Mucosa of stomach (tissue), 1 donor: Measurements from ENCODE around the gene GUCA1A.

ENCODE experiments used
- H3K27me3 ChIP-seq: one replicate; pipeline ENCODE4 v1.7.0; 2013; ENCODE audit warnings: mild to moderate bottlenecking, low read length; ENCODE audit not compliant: control insufficient read depth, insufficient read depth
- H3K36me3 ChIP-seq: one replicate; pipeline ENCODE4 v1.7.0; 2013; ENCODE audit warnings: low read length; ENCODE audit not compliant: control insufficient read depth, insufficient read depth
- H3K4me1 ChIP-seq: one replicate; pipeline ENCODE4 v1.7.0; 2013; ENCODE audit warnings: mild to moderate bottlenecking, low read length; ENCODE audit not compliant: control insufficient read depth, insufficient read depth
- H3K4me3 ChIP-seq: one replicate; pipeline ENCODE4 v1.7.0; 2013; ENCODE audit warnings: low read length
- H3K9ac ChIP-seq: one replicate; pipeline ENCODE4 v1.7.0; 2013; ENCODE audit warnings: mild to moderate bottlenecking, low read length, moderate library complexity
- H3K9me3 ChIP-seq: one replicate; pipeline ENCODE4 v1.7.0; 2013; ENCODE audit warnings: mild to moderate bottlenecking, low read length, moderate library complexity; ENCODE audit not compliant: control insufficient read depth
- donor health status: Pancreatic carcinoma.

GUCA1A gene

GRCh38 chr6:42136508-42137193 is 36.5 kb upstream of the GUCA1A start:
- Histone ChIP-seq H3K27me3 (no peaks in the 10 kb centered on the region), H3K9ac (peak overlapping the region; percentile 86), H3K9me3 (no peaks in the 10 kb centered on the region), H3K4me3 (peak overlapping the region; percentile 19), H3K36me3 (peaks cover 13% of the 10 kb centered on the region), H3K4me1 (peaks cover 76% of the 10 kb centered on the region)

DNA sequence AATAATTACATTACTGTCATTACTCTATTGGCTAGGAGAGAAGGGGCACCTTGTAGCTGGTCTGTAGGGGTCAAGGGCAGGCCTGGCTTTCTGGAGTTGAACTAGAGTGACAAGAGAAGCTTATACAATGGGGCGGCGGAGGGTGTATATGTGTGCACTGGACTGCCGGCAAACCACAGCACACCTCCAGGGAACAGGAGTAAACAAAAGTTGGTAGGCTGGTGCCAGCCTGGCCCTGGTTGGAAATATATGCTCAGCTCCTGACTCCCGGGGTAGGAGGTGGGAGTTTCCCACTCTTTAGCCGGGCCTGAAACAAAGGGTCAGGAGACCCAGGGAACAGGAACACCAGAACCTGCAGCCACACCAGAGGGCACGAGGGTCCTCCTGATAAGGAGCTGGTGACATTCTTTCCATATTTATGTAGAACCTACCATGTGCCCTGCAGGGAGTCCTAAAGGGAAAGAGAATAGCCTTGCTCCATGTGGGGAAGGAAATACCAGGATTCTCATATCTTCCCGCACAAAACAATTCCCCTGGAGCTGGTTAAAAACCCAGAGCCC is 35.9 kb upstream of the GUCA1A start:
- Histone ChIP-seq H3K4me3 (peak overlapping the region; percentile 19), H3K9ac (peak overlapping the region; percentile 86), H3K4me1 (peaks cover 73% of the 10 kb centered on the region), H3K36me3 (peaks cover 13% of the 10 kb centered on the region), H3K9me3 (no peaks in the 10 kb centered on the region), H3K27me3 (no peaks in the 10 kb centered on the region)

- H3K9me3 ChIP-seq = no peaks in the 10 kb centered on the region
- peak overlapping the region; percentile 47 for H3K9ac ChIP-seq
- H3K4me1 ChIP-seq = peaks cover 71% of the 10 kb centered on the region
- no peak overlapping the region for H3K4me3 ChIP-seq
- H3K36me3 ChIP-seq = peaks cover 7% of the 10 kb centered on the region
- no peaks in the 10 kb centered on the region for H3K27me3 ChIP-seq
These were observed 35.0 kb upstream of the GUCA1A start for GRCh38 chr6:42138190-42138589.

DNA sequence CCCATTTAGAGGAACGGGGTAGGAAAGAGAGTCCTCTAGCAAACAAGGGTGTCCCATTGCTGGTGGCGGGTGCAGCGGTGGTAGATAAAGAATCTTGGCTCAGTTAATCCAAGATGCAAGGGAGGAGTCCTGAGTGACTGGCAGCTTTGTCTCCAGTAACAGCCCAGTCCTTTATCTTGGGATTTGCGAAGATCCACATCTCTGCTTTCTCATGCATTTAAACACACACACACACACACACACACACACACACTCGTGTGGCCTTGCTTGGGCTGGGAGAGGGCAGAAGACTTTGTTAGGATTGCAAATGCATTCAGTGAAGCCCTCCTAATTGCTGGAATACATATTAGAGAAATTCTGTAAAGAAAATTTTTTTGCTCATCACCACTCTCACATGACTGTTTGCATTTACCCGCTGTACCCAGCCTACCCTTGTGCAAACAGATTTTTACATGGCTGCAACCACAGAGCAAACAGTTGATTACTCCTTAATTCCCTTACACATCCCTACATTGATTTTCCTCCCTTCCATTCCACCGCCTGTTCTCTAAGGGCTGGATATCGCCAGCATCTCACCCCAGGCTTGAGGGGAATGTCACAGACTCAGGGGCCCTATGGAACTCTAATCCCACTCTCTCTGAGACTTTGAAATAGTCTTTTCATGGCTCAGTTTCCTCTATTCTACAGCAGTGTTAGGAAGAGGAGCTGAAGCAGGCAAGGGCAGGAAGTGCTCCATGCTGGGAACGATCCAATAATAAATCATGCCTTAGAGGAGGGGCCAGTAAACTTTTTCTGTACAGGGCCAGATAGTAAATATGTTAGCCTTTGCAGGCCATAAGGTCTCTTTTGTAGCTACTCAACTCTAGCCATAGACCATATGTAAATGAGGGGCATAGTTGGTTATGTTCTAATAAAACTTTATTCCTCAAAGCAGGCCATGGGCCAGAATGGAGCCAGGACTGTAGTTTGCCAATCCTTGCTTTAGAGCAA is 34.2 kb upstream of the GUCA1A start:
- Histone ChIP-seq H3K36me3 (peaks cover 5% of the 10 kb centered on the region), H3K27me3 (no peaks in the 10 kb centered on the region), H3K9me3 (no peaks in the 10 kb centered on the region), H3K4me3 (peak overlapping the region; percentile 20), H3K9ac (peak overlapping the region; percentile 31), H3K4me1 (peaks cover 66% of the 10 kb centered on the region)

GRCh38 chr6:42140032-42140431 is 33.1 kb upstream of the GUCA1A start:
- Histone ChIP-seq H3K4me1 (peaks cover 57% of the 10 kb centered on the region), H3K9ac (peak overlapping the region; percentile 98), H3K9me3 (no peaks in the 10 kb centered on the region), H3K36me3 (peaks cover 4% of the 10 kb centered on the region), H3K4me3 (peak overlapping the region; percentile 91), H3K27me3 (no peaks in the 10 kb centered on the region)

- H3K9ac ChIP-seq = peak overlapping the region; percentile 98
These were observed 32.2 kb upstream of the GUCA1A start for GRCh38 chr6:42140756-42141602.

DNA sequence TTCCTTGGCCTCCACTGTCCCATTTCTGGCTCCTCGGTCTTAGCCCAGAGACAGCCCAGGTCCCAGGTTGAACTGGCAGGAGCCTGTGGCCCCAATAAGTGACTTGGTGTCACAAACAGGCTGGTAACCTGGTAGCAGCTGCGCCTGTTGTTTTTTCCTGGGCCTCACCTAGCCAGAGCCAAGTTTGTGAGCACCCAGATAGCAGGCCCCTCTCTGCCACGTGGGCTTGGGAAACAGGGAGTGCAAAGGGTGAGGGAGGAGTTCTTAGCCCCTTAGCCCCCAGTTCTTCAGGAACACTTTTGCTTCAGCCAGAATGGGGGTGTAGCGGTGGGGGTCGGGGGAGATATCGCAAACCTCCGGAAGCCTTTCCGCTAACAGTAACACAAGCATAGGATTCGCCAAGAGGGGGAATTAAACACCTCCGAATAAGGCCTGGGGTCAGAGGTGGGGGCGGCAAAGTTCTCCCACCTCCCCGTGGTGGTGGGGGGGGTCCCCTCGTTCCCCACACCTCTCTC is 31.5 kb upstream of the GUCA1A start:
- H3K9me3 ChIP-seq = no peaks in the 10 kb centered on the region
- no peaks in the 10 kb centered on the region for H3K27me3 ChIP-seq
- peak overlapping the region; percentile 98 for H3K9ac ChIP-seq
- no peaks in the 10 kb centered on the region for H3K36me3 ChIP-seq
- peak overlapping the region; percentile 91 for H3K4me3 ChIP-seq
- H3K4me1 ChIP-seq = peaks cover 43% of the 10 kb centered on the region

More at GRCh38 chr6:42140756-42141602, 32.2 kb upstream of the GUCA1A start:
- Histone ChIP-seq H3K4me1 (peaks cover 49% of the 10 kb centered on the region), H3K4me3 (peak overlapping the region; percentile 91), H3K27me3 (no peaks in the 10 kb centered on the region), H3K36me3 (no peaks in the 10 kb centered on the region), H3K9me3 (no peaks in the 10 kb centered on the region)

- H3K9ac ChIP-seq = peak within 1 kb of the TSS; percentile 98
These were observed 30.9 kb upstream of the GUCA1A start, which contains the start of gene C6orf132 for GRCh38 chr6:42142118-42142835. C6orf132 (minus strand) TSS chr6:42142620; CDS start chr6:42142444, 176 bp downstream.

GRCh38 chr6:42147138-42147562 is 26.0 kb upstream of the GUCA1A start:
- Histone ChIP-seq H3K27me3 (no peaks in the 10 kb centered on the region), H3K4me3 (no peak overlapping the region), H3K9me3 (no peaks in the 10 kb centered on the region), H3K9ac (no peak overlapping the region), H3K36me3 (no peaks in the 10 kb centered on the region), H3K4me1 (peaks cover 34% of the 10 kb centered on the region)

More at GRCh38 chr6:42142118-42142835, 30.9 kb upstream of the GUCA1A start, which contains the start of gene C6orf132:
- no peaks in the 10 kb centered on the region for H3K36me3 ChIP-seq
- peaks cover 42% of the 10 kb centered on the region for H3K4me1 ChIP-seq
- peak within 1 kb of the TSS; percentile 91 for H3K4me3 ChIP-seq
- no peaks in the 10 kb centered on the region for H3K27me3 ChIP-seq
- no peaks in the 10 kb centered on the region for H3K9me3 ChIP-seq

DNA sequence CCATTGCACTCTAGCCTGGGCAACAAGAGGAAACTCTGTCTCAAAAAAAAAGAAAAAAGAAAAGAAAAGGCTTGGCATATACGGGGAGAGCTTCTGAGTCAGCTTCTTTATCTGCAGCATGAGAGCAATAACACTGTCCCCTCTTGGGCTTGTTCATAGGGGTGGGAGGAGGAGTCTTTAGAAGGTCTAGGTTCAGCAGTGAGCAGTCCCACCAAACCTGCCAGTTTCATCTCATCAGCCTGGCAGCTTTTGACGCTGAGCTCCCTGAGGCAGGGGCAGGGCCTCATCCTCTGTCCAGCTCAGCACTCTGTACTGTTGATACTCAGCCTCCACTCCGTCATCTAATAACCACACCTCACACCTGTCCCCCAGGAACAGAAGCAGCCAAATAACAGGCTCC is 25.1 kb upstream of the GUCA1A start:
- Histone ChIP-seq H3K9me3 (no peaks in the 10 kb centered on the region), H3K4me1 (peaks cover 30% of the 10 kb centered on the region), H3K36me3 (no peaks in the 10 kb centered on the region), H3K27me3 (no peaks in the 10 kb centered on the region), H3K4me3 (no peak overlapping the region), H3K9ac (no peak overlapping the region)
